PC-3 (cell line): ENCODE measurements around the gene MTCL3.

Source experiments
- ATAC-seq: fragments of 200-7000 bp; cut with Tn5 transposase; 2 replicates; pipeline ENCODE4 v1.9.1; 2020; ENCODE audit warnings: mild to moderate bottlenecking, moderate library complexity
- BruUV-seq: library from RNA; stranded (reverse); fragments of 400-500 nt; replicated peaks from 2 replicates; lab custom pipeline; 2021; lab: Mats Ljungman, UMichigan
- CTCF ChIA-PET: fragments of 300-600 bp; sonication (Branson Sonifier 250); formaldehyde crosslinking; loops from one replicate; lab custom pipeline; 2022; ENCODE audit warnings: antibody characterized with exemption; lab: Charles Lee
- POLR2A ChIA-PET: fragments of 300-600 bp; sonication (Branson Sonifier 250); formaldehyde crosslinking; loops from one replicate; lab custom pipeline; 2022; ENCODE audit warnings: antibody characterized with exemption; ENCODE audit not compliant: unreplicated experiment; lab: Charles Lee
- DNase-seq: peaks from one replicate; pipeline ENCODE4 v3.0.0-alpha.2; 2015
- H2AFZ ChIP-seq: fragments of 300-600 bp; sonication (generic); 2 replicates; pipeline ENCODE4 v1.6.0; 2016; ENCODE audit warnings: antibody characterized with exemption, low read length
- H3F3A ChIP-seq: fragments of 300-600 bp; sonication (generic); one replicate; pipeline ENCODE4 v1.6.0; 2017; ENCODE audit warnings: antibody characterized with exemption, low read length, control low read depth, mild to moderate bottlenecking; ENCODE audit not compliant: unreplicated experiment
- H3K27ac ChIP-seq: fragments of 300-600 bp; sonication (generic); 2 replicates; pipeline ENCODE4 v1.5.1; 2016; ENCODE audit warnings: mild to moderate bottlenecking, low read length
- H3K27me3 ChIP-seq: fragments of 300-600 bp; sonication (generic); 2 replicates; pipeline ENCODE4 v1.6.1; 2016; ENCODE audit warnings: low read length, mixed read lengths
- H3K36me3 ChIP-seq: fragments of 300-600 bp; sonication (generic); 2 replicates; pipeline ENCODE4 v1.6.1; 2016; ENCODE audit warnings: low read depth, mixed run types, low read length, mixed read lengths
- H3K4me1 ChIP-seq: fragments of 300-600 bp; sonication (generic); 2 replicates; pipeline ENCODE4 v1.5.1; 2016; ENCODE audit warnings: low read length; ENCODE audit not compliant: insufficient read depth
- H3K4me2 ChIP-seq: fragments of 300-600 bp; sonication (generic); 2 replicates; pipeline ENCODE4 v1.6.0; 2016; ENCODE audit warnings: low read length
- H3K4me3 ChIP-seq: fragments of 300-600 bp; sonication (generic); 2 replicates; pipeline ENCODE4 v1.5.1; 2016; ENCODE audit warnings: mild to moderate bottlenecking, low read length, mixed read lengths
- H3K79me2 ChIP-seq: fragments of 300-600 bp; sonication (generic); 2 replicates; pipeline ENCODE4 v1.6.1; 2017; ENCODE audit warnings: low read length, mixed read lengths
- H3K9ac ChIP-seq: fragments of 300-600 bp; sonication (generic); 2 replicates; pipeline ENCODE4 v1.6.0; 2016; ENCODE audit warnings: mild to moderate bottlenecking, low read length
- H3K9me2 ChIP-seq: fragments of 300-600 bp; sonication (generic); replicated peaks from 2 replicates; pipeline ENCODE4 v1.6.1; 2016; ENCODE audit warnings: mixed run types, low read length, mixed read lengths
- H3K9me3 ChIP-seq: fragments of 300-600 bp; sonication (generic); 2 replicates; pipeline ENCODE4 v1.6.1; 2016; ENCODE audit warnings: low read length, mixed read lengths
- H4K20me1 ChIP-seq: fragments of 300-600 bp; sonication (generic); 2 replicates; pipeline ENCODE4 v1.6.1; 2016; ENCODE audit warnings: low read length, mixed read lengths
- CTCF ChIP-seq: fragments of 300-600 bp; sonication (generic); conservative IDR thresholded peaks from 2 replicates; pipeline ENCODE4 v1.5.1; 2017; ENCODE audit warnings: antibody characterized with exemption, low read depth, mild to moderate bottlenecking, low read length
- EZH2 ChIP-seq: fragments of 300-600 bp; sonication (generic); IDR thresholded peaks from one replicate; pipeline ENCODE4 v1.6.1; 2017; ENCODE audit warnings: antibody characterized with exemption, mild to moderate bottlenecking, low read length; ENCODE audit not compliant: unreplicated experiment
- EZH2phosphoT487 ChIP-seq: fragments of 300-600 bp; sonication (generic); IDR thresholded peaks from 2 replicates; pipeline ENCODE4 v1.6.1; 2018; ENCODE audit warnings: mild to moderate bottlenecking, antibody characterized with exemption, low read length, borderline replicate concordance
- intact Hi-C: fragments of 100-400 bp; cut with micrococcal nuclease; formaldehyde crosslinking; loops from 2 replicates; pipeline ENCODE4 v1.9.0; 2023

MTCL3 gene

DNA sequence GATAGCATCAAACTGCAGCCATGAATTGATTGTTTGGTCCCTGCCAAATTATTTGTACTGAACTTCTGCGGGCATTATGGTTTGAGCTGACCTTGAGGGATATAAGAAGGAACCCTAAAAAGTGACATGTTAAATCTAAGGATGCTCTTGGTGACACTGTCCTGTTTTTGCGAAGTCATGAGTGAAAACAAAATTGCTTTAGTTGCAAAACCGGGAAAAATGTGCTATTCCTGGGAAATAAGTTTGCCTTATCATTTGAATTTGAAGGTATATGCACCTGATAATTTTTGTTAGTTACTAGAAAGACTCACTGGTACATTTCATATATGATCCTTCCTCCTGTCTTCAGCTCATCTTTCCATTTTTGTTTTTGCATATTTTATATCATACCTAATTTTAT lies 67.7 kb downstream of the MTCL3 start:
- Histone ChIP-seq H2AFZ (no peak overlapping the region), H3K4me1 (no peaks in the 10 kb centered on the region), H3K36me3 (no peaks in the 10 kb centered on the region), H3K9me3 (no peaks in the 10 kb centered on the region), H3K4me3 (no peak overlapping the region), H3K9me2 (no peaks in the 10 kb centered on the region), H3K79me2 (no peaks in the 10 kb centered on the region), H3K4me2 (no peak overlapping the region), H4K20me1 (no peaks in the 10 kb centered on the region), H3K27ac (no peak overlapping the region), H3K27me3 (0 out of 2 replicates have a peak, but pooled peaks cover 4% of the 10 kb centered on the region), H3F3A (no peaks in the 10 kb centered on the region), H3K9ac (no peak overlapping the region)
- no peak for DNase-seq
- TF ChIP-seq EZH2phosphoT487 (no peak), EZH2 (no peak), CTCF (no peak)
- ATAC-seq: no peak
- no TSS peak for BruUV-seq
- CTCF ChIA-PET: no interaction called here
- intact Hi-C loops: no loop called here
- POLR2A ChIA-PET: no interaction called here

DNA sequence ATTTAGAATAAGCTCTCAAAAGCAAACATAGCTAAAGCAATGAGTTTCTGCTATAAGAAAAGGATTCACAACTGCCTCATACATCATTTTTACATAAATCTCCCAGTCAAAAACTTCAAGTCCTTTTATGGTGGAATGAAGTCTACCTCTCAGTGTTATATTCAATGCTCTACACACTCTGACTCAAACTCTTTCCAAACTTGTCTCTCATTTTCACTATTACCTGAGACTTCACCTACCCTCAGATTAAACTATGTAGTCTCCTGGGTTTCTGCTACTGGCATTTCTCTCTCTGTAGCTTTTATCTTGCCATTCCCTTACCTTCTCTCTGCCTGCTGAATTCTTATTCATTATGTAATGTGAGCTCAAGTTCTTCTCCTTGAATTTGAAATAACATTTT lies 71.4 kb downstream of the MTCL3 start:
- H3F3A ChIP-seq: no peaks in the 10 kb centered on the region
- no peaks in the 10 kb centered on the region for H3K9me3 ChIP-seq
- ChIA-PET CTCF (no interaction called here), POLR2A (no interaction called here)
- intact Hi-C loops: no loop called here
- H3K4me1 ChIP-seq: no peaks in the 10 kb centered on the region
- no peaks in the 10 kb centered on the region for H3K36me3 ChIP-seq
- H3K27ac ChIP-seq: no peak overlapping the region
- ATAC-seq: no peak
- H3K9ac ChIP-seq: no peak overlapping the region
- H3K79me2 ChIP-seq: no peaks in the 10 kb centered on the region
- H2AFZ ChIP-seq: no peak overlapping the region
- BruUV-seq: no TSS peak
- no peak for DNase-seq
- no peaks in the 10 kb centered on the region for H3K9me2 ChIP-seq
- H3K27me3 ChIP-seq: peaks cover 10% of the 10 kb centered on the region; the same call in 1 of the 2 replicates
- no peak overlapping the region for H3K4me3 ChIP-seq
- H3K4me2 ChIP-seq: no peak overlapping the region
- no peaks in the 10 kb centered on the region for H4K20me1 ChIP-seq
- TF ChIP-seq EZH2 (no peak), EZH2phosphoT487 (no peak), CTCF (no peak)

GRCh38 chr6:127446356-127446755 lies 72.8 kb downstream of the MTCL3 start:
- no peaks in the 10 kb centered on the region for H3F3A ChIP-seq
- POLR2A ChIA-PET: no interaction called here
- no peaks in the 10 kb centered on the region for H3K36me3 ChIP-seq
- H3K4me2 ChIP-seq: no peak overlapping the region
- H3K27me3 ChIP-seq: peaks cover 13% of the 10 kb centered on the region; the same call in 1 of the 2 replicates
- no peak overlapping the region for H2AFZ ChIP-seq
- no peak overlapping the region for H3K27ac ChIP-seq
- BruUV-seq: no TSS peak
- no peaks in the 10 kb centered on the region for H4K20me1 ChIP-seq
- DNase-seq (no peak), ATAC-seq (no peak)
- H3K79me2 ChIP-seq: no peaks in the 10 kb centered on the region
- no peaks in the 10 kb centered on the region for H3K9me3 ChIP-seq
- no peak overlapping the region for H3K9ac ChIP-seq
- H3K4me1 ChIP-seq: no peaks in the 10 kb centered on the region
- intact Hi-C loops: no loop called here
- CTCF ChIA-PET: no interaction called here
- no peak overlapping the region for H3K4me3 ChIP-seq
- H3K9me2 ChIP-seq: no peaks in the 10 kb centered on the region
- TF ChIP-seq EZH2 (no peak), EZH2phosphoT487 (no peak), CTCF (no peak)
